D721Med (cell line): Measurements from ENCODE around the gene KCNIP4.

Source experiments
- DNase-seq: peaks from one replicate; pipeline ENCODE4 v3.0.0; 2011; ENCODE audit warnings: low spot score; ENCODE audit not compliant: insufficient read length
- FAIRE-seq: peaks from 2 replicates; lab custom pipeline; 2011; peaks lifted over from hg19 to GRCh38; lab: Jason Lieb, UNC
- CTCF ChIP-seq: IDR thresholded peaks from 2 replicates; pipeline ENCODE4 v1.5.1; 2012; ENCODE audit warnings: mild to moderate bottlenecking, control low read depth; ENCODE audit not compliant: insufficient read depth; ENCODE audit errors: missing control alignments

Gene KCNIP4

GRCh38 chr4:21090094-21090666 is 858.4 kb downstream of the KCNIP4 start:
- TF ChIP-seq CTCF = no peak
- FAIRE-seq = no peak
- DNase-seq = no peak

- no peak for TF ChIP-seq CTCF
- FAIRE-seq (no peak), DNase-seq (no peak)
These were observed 865.2 kb downstream of the KCNIP4 start for GRCh38 chr4:21083413-21083812.

GRCh38 chr4:21077967-21078366 is 870.6 kb downstream of the KCNIP4 start:
- TF ChIP-seq CTCF = no peak
- DNase-seq (no peak), FAIRE-seq (no peak)

GRCh38 chr4:21067351-21067750 is 881.2 kb downstream of the KCNIP4 start:
- no peak for FAIRE-seq
- DNase-seq = no peak
- TF ChIP-seq CTCF = no peak

DNA sequence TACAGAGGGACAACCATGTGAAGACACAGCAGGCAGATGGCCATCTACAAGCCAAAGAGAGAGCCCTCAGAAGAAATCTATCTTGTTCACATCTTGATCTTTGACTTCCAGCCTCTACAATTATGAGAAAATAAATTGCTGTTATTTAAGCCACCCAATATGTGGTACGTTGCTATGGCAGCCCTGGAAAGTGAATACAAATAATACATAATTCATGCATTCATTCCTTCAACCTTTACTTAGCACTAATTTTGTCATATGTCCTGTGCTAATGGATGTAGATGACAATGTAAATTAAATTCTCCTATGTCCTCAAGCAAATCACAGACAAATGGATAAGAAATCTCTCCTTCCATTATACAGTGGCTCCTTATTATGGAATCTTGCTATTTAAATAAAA is 886.7 kb downstream of the KCNIP4 start:
- FAIRE-seq (no peak), DNase-seq (no peak)
- TF ChIP-seq CTCF = no peak

- FAIRE-seq (no peak), DNase-seq (no peak)
These were observed 902.4 kb downstream of the KCNIP4 start for GRCh38 chr4:21046141-21046540.

More at GRCh38 chr4:21046141-21046540, 902.4 kb downstream of the KCNIP4 start:
- TF ChIP-seq CTCF = no peak
